Measurements from ENCODE around the gene SCLT1. TPM values are rescaled to one million over a fixed set of nuclear protein-coding genes. Genes with fewer than 3 reads are reported as not detected.

SCLT1 gene
- total and polyA plus RNA-seq, 2 of the 13 experiments (the other 11 are each of a cell fraction or from before 2014, with no cell fraction given), result 1.5 to 8.7 TPM

GRCh38 chr4:129138810-129139496 is 45.6 kb upstream of the SCLT1 start:
- H3K4me2 ChIP-seq (ENCODE audit: low read depth, low read length), result no peak overlapping the region
- H3K36me3 ChIP-seq (replicated peaks in 1 of 2; ENCODE audit: control insufficient read depth in 1 of 2, insufficient read depth in 2 of 2, low read length in 2 of 2), result no peaks in the 10 kb centered on the region
- in situ Hi-C loops (cut with HindIII; ENCODE audit: extremely low pct_ligation_motif_present, low pct_unique_long_range_greater_than_20kb), result no loop called here

GRCh38 chr4:129136433-129136832 is 43.1 kb upstream of the SCLT1 start:
- H3K9me3 ChIP-seq (ENCODE audit: low read length), result no peaks in the 10 kb centered on the region
- H3K27ac ChIP-seq (ENCODE audit: extremely low read length, insufficient read depth, low read length), result no peak overlapping the region
- no TSS peak for BruUV-seq (replicated peaks)
- ChIA-PET POLR2A (no interaction called here), CTCF (ENCODE audit: low intra/inter-chr PET ratio, low total read pairs) (no interaction called here)
- intact Hi-C loops (cut with micrococcal nuclease; ENCODE audit: unreplicated experiment) (no loop called here), in situ Hi-C loops (cut with HindIII; ENCODE audit: extremely low pct_ligation_motif_present, low pct_unique_long_range_greater_than_20kb) (no loop called here)
- H2AFZ ChIP-seq (ENCODE audit: low read length), result no peak overlapping the region
- no peak for TF ChIP-seq ZNF776 (CRISPR knock-in tag; IDR thresholded peaks at IDR 0.05)
- TF ChIP-seq BORCS8-MEF2B (CRISPR knock-in tag; IDR thresholded peaks at IDR 0.05), result no peak
- no peak for TF ChIP-seq ZBTB7A (CRISPR knock-in tag; IDR thresholded peaks at IDR 0.05)
- TF ChIP-seq ELK4 (CRISPR knock-in tag; IDR thresholded peaks at IDR 0.05; ENCODE audit: borderline replicate concordance), result no peak
- no peak for TF ChIP-seq ONECUT2 (CRISPR knock-in tag; IDR thresholded peaks at IDR 0.05)
- no peak for TF ChIP-seq ZNF567 (CRISPR knock-in tag; IDR thresholded peaks at IDR 0.05; ENCODE audit: borderline replicate concordance)
- no peak for TF ChIP-seq DMTF1 (CRISPR knock-in tag; IDR thresholded peaks at IDR 0.05)
- TF ChIP-seq AHR (CRISPR knock-in tag; IDR thresholded peaks at IDR 0.05), result no peak
- TF ChIP-seq REL (CRISPR knock-in tag; conservative IDR thresholded peaks at IDR 0.05), result no peak
- TF ChIP-seq FOXM1 (CRISPR knock-in tag; IDR thresholded peaks at IDR 0.05), result no peak
- TF ChIP-seq IKZF4 (CRISPR knock-in tag; IDR thresholded peaks at IDR 0.05; ENCODE audit: borderline replicate concordance, low read depth, not compliant biosample characterization), result no peak
- no peak for TF ChIP-seq ZNF224 (CRISPR knock-in tag; IDR thresholded peaks at IDR 0.05)
- TF ChIP-seq ZNF678 (CRISPR knock-in tag; IDR thresholded peaks at IDR 0.05), result no peak
- TF ChIP-seq ZNF83 (CRISPR knock-in tag; IDR thresholded peaks at IDR 0.05; ENCODE audit: borderline replicate concordance), result no peak
- TF ChIP-seq ZNF766 (CRISPR knock-in tag; IDR thresholded peaks at IDR 0.05; ENCODE audit: borderline replicate concordance), result no peak
- FAIRE-seq, result no peak
- H3K27me3 ChIP-seq (ENCODE audit: control insufficient read depth in 1 of 2, insufficient read depth in 2 of 2, low read length in 2 of 2), result no peaks in the 10 kb centered on the region
- no peak overlapping the region for H3K4me3 ChIP-seq (replicated peaks in 1 of 3; ENCODE audit: insufficient read depth in 1 of 3, low read depth in 2 of 3, low read length in 3 of 3)
- H3K79me2 ChIP-seq (ENCODE audit: insufficient read depth, low read length), result no peaks in the 10 kb centered on the region
- H3K36me3 ChIP-seq (replicated peaks in 1 of 2; ENCODE audit: control insufficient read depth in 1 of 2, insufficient read depth in 2 of 2, low read length in 2 of 2), result no peaks in the 10 kb centered on the region
- no peaks in the 10 kb centered on the region for H3K4me1 ChIP-seq (ENCODE audit: insufficient read depth, low read length)
- no peak overlapping the region for H3K9ac ChIP-seq (ENCODE audit: insufficient read depth, low read depth, low read length)
- no peaks in the 10 kb centered on the region for H4K20me1 ChIP-seq (ENCODE audit: insufficient read depth, low read length)
- DNase-seq (ENCODE audit: low spot score), result no peak
- no peak for ATAC-seq
- WGBS (ENCODE audit: low lambda C conversion rate), result 0% methylated on average over 3 of the region's 8 CpGs
- no peak overlapping the region for H3K4me2 ChIP-seq (ENCODE audit: low read depth, low read length)

More at GRCh38 chr4:129138810-129139496, 45.6 kb upstream of the SCLT1 start:
- Histone ChIP-seq H3K4me1 (ENCODE audit: insufficient read depth, low read length) (no peaks in the 10 kb centered on the region), H3K9ac (ENCODE audit: insufficient read depth, low read depth, low read length) (no peak overlapping the region), H2AFZ (ENCODE audit: low read length) (no peak overlapping the region), H3K27ac (ENCODE audit: extremely low read length, insufficient read depth, low read length) (no peak overlapping the region), H3K27me3 (ENCODE audit: control insufficient read depth in 1 of 2, insufficient read depth in 2 of 2, low read length in 2 of 2) (no peaks in the 10 kb centered on the region), H3K9me3 (ENCODE audit: low read length) (no peaks in the 10 kb centered on the region), H3K4me3 (replicated peaks in 1 of 3; ENCODE audit: insufficient read depth in 1 of 3, low read depth in 2 of 3, low read length in 3 of 3) (no peak overlapping the region), H4K20me1 (ENCODE audit: insufficient read depth, low read length) (no peaks in the 10 kb centered on the region), H3K79me2 (ENCODE audit: insufficient read depth, low read length) (no peaks in the 10 kb centered on the region)
- ChIA-PET CTCF (ENCODE audit: low intra/inter-chr PET ratio, low total read pairs) (no interaction called here), POLR2A (no interaction called here)
- DNase-seq (ENCODE audit: low spot score) (no peak), FAIRE-seq (no peak), ATAC-seq (peak; percentile 42; the same call in 2 of the 3 replicates)
- intact Hi-C loops (cut with micrococcal nuclease; ENCODE audit: unreplicated experiment), result no loop called here
- no TSS peak for BruUV-seq (replicated peaks)
- 17% methylated on average over 4 of the region's 6 CpGs for WGBS (ENCODE audit: low lambda C conversion rate)
- TF ChIP-seq CREM (IDR thresholded peaks at IDR 0.05), result no peak
- no peak for TF ChIP-seq CREM (CRISPR knock-in tag; IDR thresholded peaks at IDR 0.05)
- TF ChIP-seq ZNF30 (CRISPR knock-in tag; IDR thresholded peaks at IDR 0.05), result no peak
- no peak for TF ChIP-seq PAWR (CRISPR knock-in tag; IDR thresholded peaks at IDR 0.05; ENCODE audit: borderline replicate concordance)

Data from HepG2 (cell line).